HepG2 (cell line): Measurements from ENCODE around the gene TMEM267.

Experiments
- ATF1 ChIP-seq: IDR thresholded peaks from 2 replicates; pipeline ENCODE4 v1.6.1; 2016; ENCODE audit warnings: mild to moderate bottlenecking, control low read depth
- CTCF ChIP-seq: sonication (generic); formaldehyde crosslinking; IDR thresholded peaks from 2 replicates; pipeline ENCODE4 v1.5.0; 2020; ENCODE audit warnings: mild to moderate bottlenecking, missing genetic modification reagents, moderate library complexity
- EZH2 ChIP-seq: conservative IDR thresholded peaks from 2 replicates; pipeline ENCODE4 v1.6.1; 2012; ENCODE audit warnings: mild to moderate bottlenecking, low read depth, low read length, moderate library complexity
- POLR2AphosphoS2 ChIP-seq: IDR thresholded peaks from 2 replicates; pipeline ENCODE4 v1.6.1; 2011; ENCODE audit warnings: low read depth, low read length, improper control_type of control experiment
- ZNF224 ChIP-seq: sonication (generic); formaldehyde crosslinking; IDR thresholded peaks from 2 replicates; pipeline ENCODE4 v1.5.0; 2020; ENCODE audit warnings: mild to moderate bottlenecking, missing genetic modification reagents
- ZNF674 ChIP-seq: sonication (generic); formaldehyde crosslinking; IDR thresholded peaks from 2 replicates; pipeline ENCODE4 v1.5.0; 2020; ENCODE audit warnings: low read depth, mild to moderate bottlenecking, missing genetic modification reagents
- TF ChIP-seq, protein P1 (sequence below): IDR thresholded peaks from 2 replicates; pipeline ENCODE4 v1.6.1; 2012; ENCODE audit warnings: low read length, improper control_type of control experiment
- TF ChIP-seq, protein P2 (sequence below): IDR thresholded peaks from 2 replicates; pipeline ENCODE4 v1.6.1; 2016
- TF ChIP-seq, protein P3 (sequence below), 2 experiments: fragments of 450-650 bp in 1 of 2; sonication (generic) in 1 of 2; formaldehyde crosslinking; IDR thresholded peaks; 2 replicates each; pipeline versions ENCODE4 v1.5.0 to v1.8.0; 2020 to 2022; ENCODE audit warnings: mild to moderate bottlenecking in 1 of 2, missing genetic modification reagents in 1 of 2

GRCh38 chr5:43429706-43430105 lies 54.0 kb downstream of the TMEM267 start:
- TF ChIP-seq EZH2: no peak
- TF ChIP-seq, protein P1, sequence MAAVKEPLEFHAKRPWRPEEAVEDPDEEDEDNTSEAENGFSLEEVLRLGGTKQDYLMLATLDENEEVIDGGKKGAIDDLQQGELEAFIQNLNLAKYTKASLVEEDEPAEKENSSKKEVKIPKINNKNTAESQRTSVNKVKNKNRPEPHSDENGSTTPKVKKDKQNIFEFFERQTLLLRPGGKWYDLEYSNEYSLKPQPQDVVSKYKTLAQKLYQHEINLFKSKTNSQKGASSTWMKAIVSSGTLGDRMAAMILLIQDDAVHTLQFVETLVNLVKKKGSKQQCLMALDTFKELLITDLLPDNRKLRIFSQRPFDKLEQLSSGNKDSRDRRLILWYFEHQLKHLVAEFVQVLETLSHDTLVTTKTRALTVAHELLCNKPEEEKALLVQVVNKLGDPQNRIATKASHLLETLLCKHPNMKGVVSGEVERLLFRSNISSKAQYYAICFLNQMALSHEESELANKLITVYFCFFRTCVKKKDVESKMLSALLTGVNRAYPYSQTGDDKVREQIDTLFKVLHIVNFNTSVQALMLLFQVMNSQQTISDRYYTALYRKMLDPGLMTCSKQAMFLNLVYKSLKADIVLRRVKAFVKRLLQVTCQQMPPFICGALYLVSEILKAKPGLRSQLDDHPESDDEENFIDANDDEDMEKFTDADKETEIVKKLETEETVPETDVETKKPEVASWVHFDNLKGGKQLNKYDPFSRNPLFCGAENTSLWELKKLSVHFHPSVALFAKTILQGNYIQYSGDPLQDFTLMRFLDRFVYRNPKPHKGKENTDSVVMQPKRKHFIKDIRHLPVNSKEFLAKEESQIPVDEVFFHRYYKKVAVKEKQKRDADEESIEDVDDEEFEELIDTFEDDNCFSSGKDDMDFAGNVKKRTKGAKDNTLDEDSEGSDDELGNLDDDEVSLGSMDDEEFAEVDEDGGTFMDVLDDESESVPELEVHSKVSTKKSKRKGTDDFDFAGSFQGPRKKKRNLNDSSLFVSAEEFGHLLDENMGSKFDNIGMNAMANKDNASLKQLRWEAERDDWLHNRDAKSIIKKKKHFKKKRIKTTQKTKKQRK: no peak
- TF ChIP-seq, protein P2, sequence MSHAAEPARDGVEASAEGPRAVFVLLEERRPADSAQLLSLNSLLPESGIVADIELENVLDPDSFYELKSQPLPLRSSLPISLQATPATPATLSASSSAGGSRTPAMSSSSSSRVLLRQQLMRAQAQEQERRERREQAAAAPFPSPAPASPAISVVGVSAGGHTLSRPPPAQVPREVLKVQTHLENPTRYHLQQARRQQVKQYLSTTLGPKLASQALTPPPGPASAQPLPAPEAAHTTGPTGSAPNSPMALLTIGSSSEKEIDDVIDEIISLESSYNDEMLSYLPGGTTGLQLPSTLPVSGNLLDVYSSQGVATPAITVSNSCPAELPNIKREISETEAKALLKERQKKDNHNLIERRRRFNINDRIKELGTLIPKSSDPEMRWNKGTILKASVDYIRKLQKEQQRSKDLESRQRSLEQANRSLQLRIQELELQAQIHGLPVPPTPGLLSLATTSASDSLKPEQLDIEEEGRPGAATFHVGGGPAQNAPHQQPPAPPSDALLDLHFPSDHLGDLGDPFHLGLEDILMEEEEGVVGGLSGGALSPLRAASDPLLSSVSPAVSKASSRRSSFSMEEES (CRISPR knock-in tag): no peak
- no peak for TF ChIP-seq POLR2AphosphoS2
- TF ChIP-seq ZNF224: no peak
- TF ChIP-seq ZNF674 (CRISPR knock-in tag): no peak
- TF ChIP-seq, protein P3, sequence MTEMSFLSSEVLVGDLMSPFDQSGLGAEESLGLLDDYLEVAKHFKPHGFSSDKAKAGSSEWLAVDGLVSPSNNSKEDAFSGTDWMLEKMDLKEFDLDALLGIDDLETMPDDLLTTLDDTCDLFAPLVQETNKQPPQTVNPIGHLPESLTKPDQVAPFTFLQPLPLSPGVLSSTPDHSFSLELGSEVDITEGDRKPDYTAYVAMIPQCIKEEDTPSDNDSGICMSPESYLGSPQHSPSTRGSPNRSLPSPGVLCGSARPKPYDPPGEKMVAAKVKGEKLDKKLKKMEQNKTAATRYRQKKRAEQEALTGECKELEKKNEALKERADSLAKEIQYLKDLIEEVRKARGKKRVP (CRISPR knock-in tag; IDR thresholded peaks at IDR 0.05): no peak
- TF ChIP-seq ATF1 (CRISPR knock-in tag): no peak
- TF ChIP-seq CTCF (CRISPR knock-in tag): no peak
